ENCODE measurements around the gene JUN. TPM values are rescaled to one million over a fixed set of nuclear protein-coding genes. Genes with fewer than 3 reads are reported as not detected.

Gene JUN
- total RNA-seq, 1 experiment from 2014 or later: 14.2 TPM

GRCh38 chr1:58773406-58773840, 10.4 kb downstream of the JUN start:
- Mint-ChIP-seq H3K9me3 (no peaks in the 10 kb centered on the region), H3K27me3 (ENCODE audit: low read depth) (no peaks in the 10 kb centered on the region), H3K4me3 (no peak overlapping the region), H3K27ac (no peak overlapping the region), H3K4me1 (peaks cover 6 to 11% of the 10 kb centered on the region in 2 experiments), H3K36me3 (ENCODE audit: insufficient read depth in 1 of 3, low read depth in 3 of 3) (no peaks in the 10 kb centered on the region)
- no peak overlapping the region for H2BK5ac ChIP-seq (ENCODE audit: insufficient read length, low read length)
- H3K27ac ChIP-seq (ENCODE audit: insufficient read length, low read depth, low read length): no peak overlapping the region
- no CpG with 5 or more reads among the region's 3 CpGs for WGBS (ENCODE audit: extremely low coverage, insufficient read length, low lambda C conversion rate)
- no peaks in the 10 kb centered on the region for H3K9me3 ChIP-seq (ENCODE audit: control insufficient read depth, low read depth, low read length)
- no peak overlapping the region for H3K56ac ChIP-seq (ENCODE audit: insufficient read length, low read depth, low read length)
- no peak overlapping the region for H3T11ph ChIP-seq (ENCODE audit: low read length)
- no peaks in the 10 kb centered on the region for H3K79me2 ChIP-seq (ENCODE audit: insufficient read depth, low read length)
- H3K79me1 ChIP-seq (ENCODE audit: insufficient read depth, low read depth, low read length, poor library complexity, severe bottlenecking): no peaks in the 10 kb centered on the region
- no peak overlapping the region for H3K9ac ChIP-seq (ENCODE audit: extremely low read depth, insufficient read length, low read length)
- H2BK12ac ChIP-seq (ENCODE audit: insufficient read length, low read depth, low read length): no peak overlapping the region
- H3K14ac ChIP-seq (ENCODE audit: insufficient read depth, low read length): no peak overlapping the region
- H2BK20ac ChIP-seq (ENCODE audit: low read depth, low read length, poor library complexity, severe bottlenecking): no peak overlapping the region
- no peaks in the 10 kb centered on the region for H3K23me2 ChIP-seq (ENCODE audit: insufficient read length, low read depth, low read length, poor library complexity, severe bottlenecking)
- no peak overlapping the region for H4K5ac ChIP-seq (ENCODE audit: insufficient read length, low read depth, low read length)
- H4K91ac ChIP-seq (ENCODE audit: insufficient read length, low read depth, low read length): no peak overlapping the region
- no peaks in the 10 kb centered on the region for H3K4me1 ChIP-seq (ENCODE audit: insufficient read depth, low read length)
- no peak for TF ChIP-seq CTCF (conservative IDR thresholded peaks at IDR 0.05)
- no peak overlapping the region for H2AK5ac ChIP-seq (ENCODE audit: insufficient read length, low read length)
- DNase-seq: no peak
- no peak overlapping the region for H2BK120ac ChIP-seq (ENCODE audit: low read depth, low read length, poor library complexity, severe bottlenecking)
- H2AFZ ChIP-seq (ENCODE audit: low read length): no peak overlapping the region
- no peak overlapping the region for H3K4ac ChIP-seq (ENCODE audit: low read depth, low read length)
- H4K8ac ChIP-seq (replicated peaks; ENCODE audit: insufficient read length, low read depth, low read length): no peak overlapping the region
- H2BK15ac ChIP-seq (ENCODE audit: low read depth, low read length): no peak overlapping the region
- no peak overlapping the region for H3K4me2 ChIP-seq (ENCODE audit: insufficient read depth, insufficient read length, low read length)
- H3K23ac ChIP-seq (ENCODE audit: insufficient read length, low read depth, low read length): no peak overlapping the region
- no peaks in the 10 kb centered on the region for H4K20me1 ChIP-seq (ENCODE audit: control insufficient read depth, insufficient read depth, insufficient read length)
- H3K18ac ChIP-seq (ENCODE audit: insufficient read length, low read depth, low read length): no peak overlapping the region
- no peaks in the 10 kb centered on the region; the same call in 1 of the 2 replicates for H3K27me3 ChIP-seq (ENCODE audit: insufficient read depth, low read length)

Measured in H9 (cell line).